ENCODE results near the gene MAML3. TPM values are rescaled to one million over a fixed set of nuclear protein-coding genes. Genes with fewer than 3 reads are reported as not detected.

MAML3 gene
- total RNA-seq, 1 experiment from 2014 or later: 2.4 TPM

DNA sequence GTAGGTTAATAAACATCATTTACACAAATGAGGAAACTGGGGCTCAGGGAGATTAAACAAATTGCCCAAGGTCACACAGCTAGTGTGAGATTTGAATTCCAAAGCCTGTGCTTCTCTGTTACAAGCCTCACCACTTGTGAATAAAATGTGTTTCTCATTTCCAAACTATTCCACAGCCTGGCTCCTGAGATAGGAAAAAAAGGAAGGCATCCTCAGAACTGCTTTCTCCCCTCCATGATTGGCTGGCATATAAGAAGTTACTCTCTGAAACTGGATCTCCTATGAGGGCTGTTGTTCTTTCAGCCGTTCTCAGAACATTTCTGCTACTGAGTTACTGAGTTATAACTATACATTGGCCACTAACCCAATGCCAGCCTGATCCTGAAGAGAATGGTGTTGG lies 237.9 kb downstream of the MAML3 start:
- in situ Hi-C loops (cut with HindIII; ENCODE audit: low pct_unique_long_range_greater_than_20kb, low sequenced_read_pairs): no loop called here
- no peak for DNase-seq (ENCODE audit: low read depth, low spot score)

DNA sequence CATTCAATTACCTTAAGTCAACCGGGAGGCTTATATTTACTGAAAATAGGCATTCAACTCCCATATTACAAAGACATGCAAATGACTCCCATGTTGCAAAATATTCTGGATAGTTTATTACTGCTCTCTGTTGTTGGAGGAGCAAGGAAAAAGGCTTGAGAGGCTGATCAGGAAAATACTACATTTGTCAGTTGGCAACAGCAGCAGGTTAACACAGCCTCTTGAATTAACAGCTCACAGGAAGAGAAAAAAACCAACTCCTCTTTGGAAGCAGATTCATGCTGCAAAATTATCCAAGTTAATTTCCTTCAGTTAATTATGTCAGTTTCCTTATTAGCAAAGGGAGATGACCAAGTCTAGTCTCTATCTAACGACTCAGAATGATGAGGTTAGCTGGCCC lies 238.9 kb downstream of the MAML3 start:
- no peak for DNase-seq (ENCODE audit: low read depth, low spot score)
- in situ Hi-C loops (cut with HindIII; ENCODE audit: low pct_unique_long_range_greater_than_20kb, low sequenced_read_pairs): no loop called here

GRCh38 chr4:139913995-139914598 lies 239.9 kb downstream of the MAML3 start:
- in situ Hi-C loops (cut with HindIII; ENCODE audit: low pct_unique_long_range_greater_than_20kb, low sequenced_read_pairs): no loop called here
- DNase-seq (ENCODE audit: low read depth, low spot score): no peak

DNA sequence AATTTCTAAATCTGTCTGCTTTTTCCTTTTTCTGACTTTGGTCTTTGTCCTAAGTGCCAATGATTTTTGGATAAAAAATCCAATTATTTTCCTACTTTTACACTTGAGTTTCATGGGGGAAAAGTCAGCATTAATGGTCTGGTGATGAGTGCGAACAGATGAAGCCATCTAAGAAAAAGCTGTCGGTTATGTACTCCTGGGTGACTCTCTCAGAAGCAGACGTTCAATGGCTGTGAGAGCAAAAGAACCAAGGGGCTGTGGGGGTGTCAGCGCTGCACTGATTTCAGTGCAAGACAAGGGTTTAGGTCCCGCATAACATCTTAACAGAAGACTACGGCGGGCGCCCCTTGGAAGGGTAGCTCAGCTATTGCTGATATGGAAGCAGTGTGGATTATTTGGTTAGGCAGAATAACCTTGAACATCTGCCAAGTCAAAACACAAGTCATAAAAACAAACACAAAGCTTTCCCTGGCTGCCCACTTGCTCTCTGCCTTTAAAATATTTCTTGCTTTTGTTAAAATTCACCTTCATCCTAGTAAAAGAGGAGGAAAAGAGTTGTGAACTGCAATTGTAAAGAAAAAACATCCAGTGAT lies 240.5 kb downstream of the MAML3 start:
- in situ Hi-C loops (cut with HindIII; ENCODE audit: low pct_unique_long_range_greater_than_20kb, low sequenced_read_pairs): no loop called here
- no peak for DNase-seq (ENCODE audit: low read depth, low spot score)

GRCh38 chr4:139912445-139912844 lies 241.5 kb downstream of the MAML3 start:
- DNase-seq (ENCODE audit: low read depth, low spot score): no peak
- in situ Hi-C loops (cut with HindIII; ENCODE audit: low pct_unique_long_range_greater_than_20kb, low sequenced_read_pairs): no loop called here

GRCh38 chr4:139910106-139910505 lies 243.9 kb downstream of the MAML3 start:
- in situ Hi-C loops (cut with HindIII; ENCODE audit: low pct_unique_long_range_greater_than_20kb, low sequenced_read_pairs): no loop called here

DNA sequence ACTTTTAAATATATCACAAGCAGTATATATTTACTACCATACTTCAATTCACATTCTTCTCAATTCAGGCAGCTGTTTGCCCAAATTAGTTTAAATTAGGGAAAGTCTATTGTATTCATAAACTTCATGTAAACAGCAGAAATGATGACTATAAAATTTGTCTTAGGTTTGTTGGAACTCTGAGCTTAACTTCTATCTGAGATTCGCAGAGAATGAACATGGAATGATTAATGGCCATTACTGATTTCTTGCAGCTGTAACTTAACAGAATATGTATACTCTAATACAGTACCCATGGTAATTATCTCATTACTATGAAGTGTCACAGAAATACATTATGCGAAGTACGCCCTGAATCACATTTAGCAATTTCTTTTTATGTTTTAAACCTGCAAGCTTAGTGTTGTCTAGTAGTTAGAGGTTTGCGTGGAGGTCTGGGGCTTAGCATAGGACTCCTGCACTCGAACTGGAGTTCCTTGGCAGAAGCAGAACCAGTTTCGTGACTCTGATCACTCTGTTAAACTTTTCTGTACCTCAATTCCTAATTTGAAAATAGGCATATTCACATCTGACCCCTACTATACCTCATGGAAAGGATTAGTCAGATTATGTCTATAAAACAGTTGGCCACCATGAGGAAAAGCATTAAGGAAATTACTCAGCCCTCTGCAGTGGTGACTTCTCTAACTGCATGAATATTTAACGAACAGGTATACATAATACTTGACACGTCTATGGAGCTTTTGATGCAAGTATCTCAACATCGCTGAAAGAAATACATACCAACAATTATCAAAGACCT lies 245.1 kb downstream of the MAML3 start:
- in situ Hi-C loops (cut with HindIII; ENCODE audit: low pct_unique_long_range_greater_than_20kb, low sequenced_read_pairs): no loop called here
- DNase-seq (ENCODE audit: low read depth, low spot score): no peak

More at GRCh38 chr4:139910106-139910505, 243.9 kb downstream of the MAML3 start:
- no peak for DNase-seq (ENCODE audit: low read depth, low spot score)

DNA sequence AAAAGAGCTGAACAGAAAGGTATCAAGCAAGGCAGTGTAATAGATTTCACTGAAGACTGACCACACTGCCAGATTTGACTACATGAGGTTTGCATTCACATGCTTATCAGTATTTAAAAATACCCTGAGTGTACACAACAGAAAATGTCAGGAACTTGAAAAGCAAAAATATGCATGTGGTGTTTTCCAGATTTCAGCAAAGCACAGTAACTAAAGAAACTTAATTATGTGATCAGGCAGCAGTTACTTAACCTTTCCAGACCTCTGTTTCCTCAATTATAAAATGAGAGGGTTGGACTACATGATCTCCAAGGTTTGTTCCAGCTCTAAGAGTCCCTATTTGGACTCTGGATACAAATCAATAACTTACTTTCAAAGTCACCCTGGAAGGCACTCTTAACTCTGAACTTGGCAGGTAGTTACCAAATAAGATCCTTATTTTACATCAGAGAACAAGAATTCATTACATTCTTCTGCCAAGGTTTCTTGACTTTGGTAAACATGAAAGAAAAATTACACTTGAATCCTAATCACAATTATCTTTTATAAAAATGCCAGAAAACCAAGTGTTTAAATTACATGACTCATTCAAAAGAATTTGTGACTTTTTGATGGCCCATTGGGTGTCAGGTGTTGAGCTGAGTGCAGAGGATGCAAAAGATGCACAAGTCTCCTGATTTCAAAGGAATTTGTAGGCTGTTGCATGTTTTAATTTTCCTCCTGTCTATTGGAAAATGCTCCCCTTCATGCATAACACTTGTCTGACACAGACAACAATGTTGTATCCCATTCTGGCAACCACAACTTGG lies 246.8 kb downstream of the MAML3 start:
- in situ Hi-C loops (cut with HindIII; ENCODE audit: low pct_unique_long_range_greater_than_20kb, low sequenced_read_pairs): no loop called here

DNA sequence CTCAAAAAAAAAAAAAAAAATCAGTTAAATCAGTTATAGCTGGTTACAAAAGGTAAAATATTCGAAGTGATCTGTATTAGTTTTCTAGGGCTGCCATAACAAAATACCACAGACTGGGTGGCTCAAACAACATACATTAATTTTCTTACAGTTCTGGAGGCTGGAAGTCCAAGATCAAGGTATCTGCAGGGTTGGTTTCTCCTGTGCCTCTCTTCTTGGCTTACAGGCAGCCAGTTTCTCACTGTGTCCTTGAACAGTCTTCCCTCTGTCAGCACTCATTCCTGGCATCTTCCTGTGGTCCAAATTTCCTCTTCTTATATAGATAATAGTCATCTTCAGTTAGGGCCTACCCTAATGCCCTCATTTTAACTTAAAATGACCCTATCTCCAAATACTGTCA lies 248.5 kb downstream of the MAML3 start:
- no peak for DNase-seq (ENCODE audit: low read depth, low spot score)
- in situ Hi-C loops (cut with HindIII; ENCODE audit: low pct_unique_long_range_greater_than_20kb, low sequenced_read_pairs): no loop called here

More for the DNA sequence above, 246.8 kb downstream of the MAML3 start:
- no peak for DNase-seq (ENCODE audit: low read depth, low spot score)

DNA sequence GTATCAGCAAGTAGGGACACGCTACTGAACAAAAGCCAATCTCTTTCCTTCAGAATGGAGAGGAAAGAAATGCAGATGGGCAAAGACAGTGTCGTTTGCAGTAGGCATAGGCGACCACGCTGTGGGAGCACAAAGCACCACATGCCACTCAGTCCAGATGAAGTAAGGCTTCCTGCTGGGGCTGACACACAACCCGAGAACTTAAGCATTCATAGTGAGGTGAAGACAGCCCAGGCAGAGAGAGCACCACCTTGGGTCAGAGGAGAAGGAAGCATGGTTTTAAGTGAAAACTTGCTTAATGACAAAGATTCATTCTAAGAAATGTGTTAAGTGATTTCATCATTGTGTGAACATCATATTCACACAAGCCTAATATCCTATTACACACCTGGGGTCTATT lies 249.6 kb downstream of the MAML3 start:
- no peak for DNase-seq (ENCODE audit: low read depth, low spot score)
- in situ Hi-C loops (cut with HindIII; ENCODE audit: low pct_unique_long_range_greater_than_20kb, low sequenced_read_pairs): no loop called here

- in situ Hi-C loops (cut with HindIII; ENCODE audit: low pct_unique_long_range_greater_than_20kb, low sequenced_read_pairs): no loop called here
- DNase-seq (ENCODE audit: low read depth, low spot score): no peak
These were observed 250.1 kb downstream of the MAML3 start for GRCh38 chr4:139903845-139904244.

- in situ Hi-C loops (cut with HindIII; ENCODE audit: low pct_unique_long_range_greater_than_20kb, low sequenced_read_pairs): no loop called here
- no peak for DNase-seq (ENCODE audit: low read depth, low spot score)
These were observed 251.4 kb downstream of the MAML3 start for GRCh38 chr4:139902321-139903320.

DNA sequence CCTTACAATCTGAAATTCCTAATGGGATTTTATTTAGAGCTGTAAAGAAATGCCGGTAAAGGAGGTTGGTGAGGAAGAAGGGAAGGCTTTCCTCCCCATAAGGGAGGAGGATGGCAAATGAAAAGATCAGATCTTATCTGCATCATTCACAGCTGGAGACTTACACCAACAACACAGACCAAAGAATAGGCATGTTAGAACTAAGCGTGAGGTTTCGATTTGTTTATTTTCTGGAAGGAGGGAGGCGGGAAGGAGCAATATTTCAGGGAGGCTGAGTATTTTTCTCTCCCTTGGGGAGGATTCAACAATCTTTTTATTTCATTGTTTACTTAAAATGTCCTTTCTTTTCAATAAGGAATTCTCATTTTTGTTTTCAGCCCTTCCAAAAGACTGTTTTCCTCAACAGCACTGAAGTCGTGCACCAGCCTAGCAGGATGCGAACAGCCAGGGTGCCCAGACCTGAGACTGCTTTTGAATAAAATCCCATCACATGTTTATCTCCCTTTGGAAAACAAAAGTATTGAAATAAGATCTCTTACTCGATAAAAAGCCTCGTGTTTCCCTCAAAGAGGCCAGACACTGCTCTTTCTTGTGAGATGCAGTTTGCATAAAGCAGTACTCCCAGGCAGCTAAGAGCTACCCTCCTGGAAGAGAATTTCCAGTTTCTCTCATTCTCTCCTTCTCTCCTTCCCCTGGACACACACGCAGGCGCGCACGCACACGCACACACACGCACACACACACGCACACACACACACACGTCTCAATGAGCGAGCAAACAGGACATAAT lies 252.3 kb downstream of the MAML3 start:
- DNase-seq (ENCODE audit: low read depth, low spot score): no peak
- in situ Hi-C loops (cut with HindIII; ENCODE audit: low pct_unique_long_range_greater_than_20kb, low sequenced_read_pairs): no loop called here

- DNase-seq (ENCODE audit: low read depth, low spot score): no peak
- in situ Hi-C loops (cut with HindIII; ENCODE audit: low pct_unique_long_range_greater_than_20kb, low sequenced_read_pairs): no loop called here
These were observed 253.0 kb downstream of the MAML3 start for GRCh38 chr4:139900964-139901376.

- in situ Hi-C loops (cut with HindIII; ENCODE audit: low pct_unique_long_range_greater_than_20kb, low sequenced_read_pairs): no loop called here
These were observed 254.6 kb downstream of the MAML3 start for GRCh38 chr4:139899346-139899745.

DNA sequence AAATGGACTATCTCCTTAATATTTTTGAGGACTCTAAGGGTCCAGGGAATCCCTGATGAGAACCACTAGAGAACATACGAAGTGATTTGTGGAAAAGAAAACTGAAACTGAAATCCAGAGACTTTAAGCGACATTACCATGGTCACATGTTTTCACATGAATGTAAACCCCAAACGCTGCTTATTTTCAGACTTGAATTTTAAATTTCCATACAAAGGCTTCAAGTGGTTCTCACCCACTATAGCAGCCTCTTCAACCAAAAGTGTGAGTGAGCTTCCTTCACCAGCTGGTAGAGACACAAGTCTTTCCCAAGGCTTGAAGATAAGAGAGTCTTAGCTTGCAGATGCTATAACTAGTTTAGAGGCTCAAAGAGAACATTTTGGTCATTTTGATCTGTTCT lies 255.7 kb downstream of the MAML3 start:
- in situ Hi-C loops (cut with HindIII; ENCODE audit: low pct_unique_long_range_greater_than_20kb, low sequenced_read_pairs): no loop called here
- no peak for DNase-seq (ENCODE audit: low read depth, low spot score)

More at GRCh38 chr4:139899346-139899745, 254.6 kb downstream of the MAML3 start:
- DNase-seq (ENCODE audit: low read depth, low spot score): no peak
